ENCODE data around the gene PCID2. TPM values are rescaled to one million over a fixed set of nuclear protein-coding genes. Genes with fewer than 3 reads are reported as not detected.

Gene PCID2
- total and polyA plus RNA-seq, 7 experiments from 2014 or later, result 44.2 to 84.4 (median 77.1) TPM

GRCh38 chr13:113149711-113150549 lies 58.5 kb downstream of the PCID2 start:
- DNase-seq (no peak), ATAC-seq (no peak)
- Histone ChIP-seq H3K4me1 (ENCODE audit: control insufficient read depth in 2 of 2, insufficient read depth in 2 of 2, low read length in 2 of 2) (peaks cover 15 to 16% of the 10 kb centered on the region in 2 donors), H3K36me3 (ENCODE audit: control insufficient read depth in 2 of 3, insufficient read depth in 3 of 3, low read length in 3 of 3) (no peaks in the 10 kb centered on the region), H3K9me3 (ENCODE audit: control insufficient read depth in 2 of 3, low read length in 3 of 3) (no peaks in the 10 kb centered on the region), H3K4me3 (ENCODE audit: low read length) (no peak overlapping the region), H3K27ac (ENCODE audit: low read depth, low read length) (no peak overlapping the region), H3K27me3 (ENCODE audit: control insufficient read depth in 2 of 2, insufficient read depth in 2 of 2, low read length in 2 of 2) (no peaks in the 10 kb centered on the region)
- no peak overlapping the region for H3K27ac Mint-ChIP-seq
- peaks cover 0 to 18% (median 7%) of the 10 kb centered on the region in 5 donors for H3K27me3 Mint-ChIP-seq
- H3K4me3 Mint-ChIP-seq, result no peak overlapping the region
- H3K4me1 Mint-ChIP-seq, result peaks cover 9 to 24% (median 15%) of the 10 kb centered on the region in 7 donors
- intact Hi-C loops (cut with micrococcal nuclease), result loop anchor here in 1 of 2 donors (5.0 kb wide), 1 partner anchor 667 kb away; no protein-coding TSS in a partner anchor
- ChIA-PET POLR2A (no interaction called here), CTCF (no interaction called here)
- peaks cover 0 to 7% (median 0%) of the 10 kb centered on the region in 5 donors for H3K36me3 Mint-ChIP-seq
- H3K9me3 Mint-ChIP-seq, result peaks cover 0 to 13% (median 0%) of the 10 kb centered on the region in 11 donors

GRCh38 chr13:113148940-113149503 lies 59.4 kb downstream of the PCID2 start:
- POLR2A ChIA-PET, result no interaction called here
- H3K27me3 Mint-ChIP-seq, result peaks cover 0 to 17% (median 7%) of the 10 kb centered on the region in 5 donors
- no peak for DNase-seq
- H3K27me3 ChIP-seq (ENCODE audit: control insufficient read depth in 2 of 2, insufficient read depth in 2 of 2, low read length in 2 of 2), result no peaks in the 10 kb centered on the region
- ATAC-seq, result no peak
- no peaks in the 10 kb centered on the region for H3K9me3 ChIP-seq (ENCODE audit: control insufficient read depth in 2 of 3, low read length in 3 of 3)
- H3K36me3 ChIP-seq (ENCODE audit: control insufficient read depth in 2 of 3, insufficient read depth in 3 of 3, low read length in 3 of 3), result no peaks in the 10 kb centered on the region
- peaks cover 0 to 11% (median 0%) of the 10 kb centered on the region in 11 donors for H3K9me3 Mint-ChIP-seq
- H3K36me3 Mint-ChIP-seq, result peaks cover 0 to 6% (median 0%) of the 10 kb centered on the region in 5 donors
- peaks cover 15 to 16% of the 10 kb centered on the region in 2 donors for H3K4me1 ChIP-seq (ENCODE audit: control insufficient read depth in 2 of 2, insufficient read depth in 2 of 2, low read length in 2 of 2)
- H3K4me1 Mint-ChIP-seq, result peaks cover 9 to 18% (median 15%) of the 10 kb centered on the region in 7 donors
- intact Hi-C loops (cut with micrococcal nuclease), result no loop called here
- H3K4me3 Mint-ChIP-seq, result no peak overlapping the region
- no peak overlapping the region for H3K27ac Mint-ChIP-seq
- CTCF ChIA-PET, result no interaction called here
- no peak overlapping the region for H3K4me3 ChIP-seq (ENCODE audit: low read length)
- H3K27ac ChIP-seq (ENCODE audit: low read depth, low read length), result no peak overlapping the region

GRCh38 chr13:113148407-113148806 lies 60.1 kb downstream of the PCID2 start:
- ChIA-PET POLR2A (no interaction called here), CTCF (no interaction called here)
- Mint-ChIP-seq H3K4me1 (peaks cover 9 to 18% (median 12%) of the 10 kb centered on the region in 7 donors), H3K36me3 (peaks cover 0 to 4% (median 0%) of the 10 kb centered on the region in 5 donors), H3K27ac (no peak overlapping the region), H3K9me3 (peaks cover 0 to 8% (median 0%) of the 10 kb centered on the region in 11 donors), H3K27me3 (peaks cover 0 to 17% (median 7%) of the 10 kb centered on the region in 5 donors), H3K4me3 (no peak overlapping the region)
- Histone ChIP-seq H3K27me3 (ENCODE audit: control insufficient read depth in 2 of 2, insufficient read depth in 2 of 2, low read length in 2 of 2) (no peaks in the 10 kb centered on the region), H3K27ac (ENCODE audit: low read depth, low read length) (no peak overlapping the region), H3K9me3 (ENCODE audit: control insufficient read depth in 2 of 3, low read length in 3 of 3) (no peaks in the 10 kb centered on the region), H3K36me3 (ENCODE audit: control insufficient read depth in 2 of 3, insufficient read depth in 3 of 3, low read length in 3 of 3) (no peaks in the 10 kb centered on the region), H3K4me1 (ENCODE audit: control insufficient read depth in 2 of 2, insufficient read depth in 2 of 2, low read length in 2 of 2) (peaks cover 15% of the 10 kb centered on the region in 2 donors), H3K4me3 (ENCODE audit: low read length) (no peak overlapping the region)
- ATAC-seq (no peak), DNase-seq (no peak)
- intact Hi-C loops (cut with micrococcal nuclease), result no loop called here

DNA sequence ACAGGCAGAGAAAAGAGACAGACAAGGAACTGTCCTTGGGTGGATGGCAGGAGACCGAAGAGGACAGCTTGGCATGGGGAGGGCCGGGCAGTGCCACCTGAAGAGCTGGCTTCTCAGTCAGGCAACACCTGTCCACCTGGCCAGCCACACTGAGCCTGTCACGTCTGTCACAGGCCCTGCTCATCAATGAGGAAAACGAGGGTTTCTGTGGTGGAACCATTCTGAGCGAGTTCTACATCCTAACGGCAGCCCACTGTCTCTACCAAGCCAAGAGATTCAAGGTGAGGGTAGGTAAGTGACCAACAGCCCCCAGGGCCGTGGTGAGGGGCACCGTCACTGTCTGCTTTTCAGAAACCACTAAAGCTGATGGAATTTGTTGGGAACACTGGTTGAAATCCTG lies 61.3 kb downstream of the PCID2 start:
- H3K36me3 ChIP-seq (ENCODE audit: control insufficient read depth in 2 of 3, insufficient read depth in 3 of 3, low read length in 3 of 3), result no peaks in the 10 kb centered on the region
- peaks cover 1 to 10% (median 5%) of the 10 kb centered on the region in 7 donors for H3K4me1 Mint-ChIP-seq
- H3K9me3 ChIP-seq (ENCODE audit: control insufficient read depth in 2 of 3, low read length in 3 of 3), result no peaks in the 10 kb centered on the region
- H3K27me3 Mint-ChIP-seq, result peaks cover 0 to 14% (median 7%) of the 10 kb centered on the region in 5 donors
- CTCF ChIA-PET, result no interaction called here
- peaks cover 0 to 2% (median 0%) of the 10 kb centered on the region in 11 donors for H3K9me3 Mint-ChIP-seq
- no peaks in the 10 kb centered on the region for H3K27me3 ChIP-seq (ENCODE audit: control insufficient read depth in 2 of 2, insufficient read depth in 2 of 2, low read length in 2 of 2)
- H3K27ac Mint-ChIP-seq, result no peak overlapping the region
- H3K36me3 Mint-ChIP-seq, result no peaks in the 10 kb centered on the region
- no peak overlapping the region for H3K27ac ChIP-seq (ENCODE audit: low read depth, low read length)
- DNase-seq, result no peak
- intact Hi-C loops (cut with micrococcal nuclease), result no loop called here
- no peak for ATAC-seq
- peaks cover 3% of the 10 kb centered on the region in 2 donors for H3K4me1 ChIP-seq (ENCODE audit: control insufficient read depth in 2 of 2, insufficient read depth in 2 of 2, low read length in 2 of 2)
- POLR2A ChIA-PET, result no interaction called here
- H3K4me3 ChIP-seq (ENCODE audit: low read length), result no peak overlapping the region
- no peak overlapping the region for H3K4me3 Mint-ChIP-seq

- Mint-ChIP-seq H3K4me3 (no peak overlapping the region), H3K9me3 (peaks cover 0 to 2% (median 0%) of the 10 kb centered on the region in 11 donors), H3K27ac (no peak overlapping the region), H3K36me3 (no peaks in the 10 kb centered on the region), H3K4me1 (peaks cover 0 to 7% (median 2%) of the 10 kb centered on the region in 7 donors), H3K27me3 (peaks cover 0 to 12% (median 6%) of the 10 kb centered on the region in 5 donors)
- ChIA-PET POLR2A (interaction anchor here (0.6 kb wide), 1 partner anchor 9 kb away, joined by 3 read pairs; no protein-coding TSS in a partner anchor), CTCF (interaction anchor here (0.6 kb wide), 1 partner anchor 535 kb away, joined by 3 read pairs; no protein-coding TSS in a partner anchor)
- Histone ChIP-seq H3K9me3 (ENCODE audit: control insufficient read depth in 2 of 3, low read length in 3 of 3) (no peaks in the 10 kb centered on the region), H3K4me1 (ENCODE audit: control insufficient read depth in 2 of 2, insufficient read depth in 2 of 2, low read length in 2 of 2) (no peaks in the 10 kb centered on the region), H3K27ac (ENCODE audit: low read depth, low read length) (no peak overlapping the region), H3K36me3 (ENCODE audit: control insufficient read depth in 2 of 3, insufficient read depth in 3 of 3, low read length in 3 of 3) (no peaks in the 10 kb centered on the region), H3K27me3 (ENCODE audit: control insufficient read depth in 2 of 2, insufficient read depth in 2 of 2, low read length in 2 of 2) (no peaks in the 10 kb centered on the region), H3K4me3 (ENCODE audit: low read length) (no peak overlapping the region)
- no peak for ATAC-seq
- intact Hi-C loops (cut with micrococcal nuclease), result no loop called here
- DNase-seq, result no peak
These were observed 61.7 kb downstream of the PCID2 start for GRCh38 chr13:113146750-113147149.

GRCh38 chr13:113145911-113146598 lies 62.4 kb downstream of the PCID2 start:
- Mint-ChIP-seq H3K27ac (no peak overlapping the region), H3K27me3 (peaks cover 0 to 6% (median under 1%) of the 10 kb centered on the region in 5 donors), H3K4me3 (no peak overlapping the region), H3K4me1 (peaks cover 0 to 1% (median under 1%) of the 10 kb centered on the region in 7 donors), H3K36me3 (no peaks in the 10 kb centered on the region), H3K9me3 (peaks cover 0 to under 1% (median 0%) of the 10 kb centered on the region in 11 donors)
- H3K4me1 ChIP-seq (ENCODE audit: control insufficient read depth in 2 of 2, insufficient read depth in 2 of 2, low read length in 2 of 2), result no peaks in the 10 kb centered on the region
- H3K27me3 ChIP-seq (ENCODE audit: control insufficient read depth in 2 of 2, insufficient read depth in 2 of 2, low read length in 2 of 2), result no peaks in the 10 kb centered on the region
- no peaks in the 10 kb centered on the region for H3K9me3 ChIP-seq (ENCODE audit: control insufficient read depth in 2 of 3, low read length in 3 of 3)
- no peaks in the 10 kb centered on the region for H3K36me3 ChIP-seq (ENCODE audit: control insufficient read depth in 2 of 3, insufficient read depth in 3 of 3, low read length in 3 of 3)
- DNase-seq, result no peak
- no peak overlapping the region for H3K4me3 ChIP-seq (ENCODE audit: low read length)
- ATAC-seq, result no peak
- ChIA-PET CTCF (interaction anchor here (0.6 kb wide), 1 partner anchor 534 kb away, joined by 3 read pairs; no protein-coding TSS in a partner anchor), POLR2A (interaction anchor here (0.6 kb wide), 1 partner anchor 9 kb away, joined by 3 read pairs; no protein-coding TSS in a partner anchor)
- intact Hi-C loops (cut with micrococcal nuclease), result no loop called here
- H3K27ac ChIP-seq (ENCODE audit: low read depth, low read length), result no peak overlapping the region

All from naive thymus-derived CD4-positive, alpha-beta T cell (primary cell).